ENCODE measurements around the gene PRKAB2.
"Not testable (repeated sequence)": the region's sequence is repeated elsewhere in the genome, so short reads cannot be mapped to it uniquely, and the experiment has no call there.

PRKAB2 gene

DNA sequence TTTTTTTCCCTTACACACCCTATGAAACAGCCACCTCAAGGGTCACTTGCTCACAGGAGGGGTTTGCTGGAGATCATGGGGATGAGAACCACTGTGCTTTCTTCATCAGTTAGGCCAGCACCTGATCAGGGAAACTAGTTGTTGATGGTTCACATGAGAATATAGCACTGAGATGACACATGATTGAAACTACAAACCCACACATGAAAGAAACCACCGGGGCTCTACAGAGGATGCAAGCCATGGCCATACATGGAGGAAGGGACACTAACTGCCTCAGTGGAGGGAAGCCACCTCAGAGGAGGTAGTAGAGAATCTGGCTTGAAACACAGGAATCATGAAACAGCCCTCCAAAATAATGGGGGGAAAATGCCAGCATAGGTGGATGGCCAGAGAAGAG, 63.2 kb downstream of the PRKAB2 start:
- no peak for DNase-seq

DNA sequence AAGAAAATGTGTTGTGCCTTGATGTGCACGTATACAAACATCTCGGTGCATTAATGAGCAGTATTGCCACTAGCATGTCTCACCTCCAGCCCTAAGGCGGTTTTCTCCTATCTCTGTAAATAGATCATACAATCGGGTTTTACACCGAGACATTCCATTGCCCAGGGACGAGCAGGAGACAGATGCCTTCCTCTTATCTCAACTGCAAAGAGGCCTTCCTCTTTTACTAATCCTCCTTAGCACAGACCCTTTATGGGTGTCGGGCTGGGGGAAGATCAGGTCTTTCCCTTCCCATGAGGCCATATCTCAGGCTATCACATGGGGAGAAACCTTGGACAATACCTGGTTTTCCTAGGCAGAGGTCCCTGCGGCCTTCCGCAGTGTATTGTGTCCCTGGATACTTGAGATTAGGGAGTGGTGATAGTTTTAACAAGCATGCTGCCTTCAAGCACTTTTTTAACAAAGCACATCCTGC, 65.8 kb downstream of the PRKAB2 start:
- not testable (repeated sequence) for DNase-seq

DNA sequence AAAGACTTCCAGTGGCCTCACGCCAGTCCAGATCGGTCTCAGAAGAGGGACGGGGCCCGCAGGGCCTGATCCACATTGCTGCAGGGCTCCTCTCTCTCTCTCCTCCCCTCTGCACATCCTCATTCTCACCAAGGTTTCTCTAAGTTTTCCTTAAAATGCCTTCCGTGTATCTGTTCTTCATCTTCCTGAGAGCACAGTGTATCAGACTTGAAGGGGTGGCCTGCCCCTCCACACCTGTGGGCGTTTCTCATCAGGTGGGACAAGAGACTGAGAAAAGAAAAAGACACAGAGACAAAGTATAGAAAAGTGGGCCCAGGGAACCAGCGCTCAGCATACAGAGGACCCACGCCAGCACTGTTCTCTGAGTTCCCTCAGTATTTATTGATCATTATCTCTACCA, 66.4 kb downstream of the PRKAB2 start:
- no peak for DNase-seq
